Tibial nerve (tissue), 4 donors: ENCODE measurements around the gene APRT. TPM values are rescaled to one million over a fixed set of nuclear protein-coding genes. Genes with fewer than 3 reads are reported as not detected.

Experiments used
- DNase-seq, 2 donors: peaks; one replicate each; pipeline ENCODE4 v3.0.0-alpha.2; 2019; ENCODE audit warnings: low spot score in 2 of 2
- H3K27ac ChIP-seq, 4 donors: fragments of 200-600 bp; sonication (generic) in 3 of 4; one replicate each; pipeline ENCODE4 v1.5.1; 2017 to 2019; ENCODE audit warnings: mild to moderate bottlenecking in 1 of 4
- H3K27me3 ChIP-seq, 2 donors: fragments of 200-600 bp; sonication (generic) in 1 of 2; one replicate each; pipeline versions ENCODE4 v1.5.1 to v1.6.0; 2017 to 2019
- H3K36me3 ChIP-seq, 3 donors: fragments of 200-600 bp; sonication (generic); one replicate each; pipeline ENCODE4 v1.5.1; 2018 to 2019
- H3K4me1 ChIP-seq, 4 donors: fragments of 200-600 bp; sonication (generic) in 3 of 4; one replicate each; pipeline ENCODE4 v1.5.1; 2017 to 2019
- H3K4me3 ChIP-seq, 4 donors: fragments of 200-600 bp; sonication (generic) in 3 of 4; one replicate each; pipeline ENCODE4 v1.5.1; 2017 to 2019; ENCODE audit warnings: mild to moderate bottlenecking in 1 of 4, moderate library complexity in 1 of 4
- H3K9me3 ChIP-seq, 4 donors: fragments of 200-600 bp; sonication (generic) in 3 of 4; one replicate each; pipeline ENCODE4 v1.5.1; 2017 to 2019
- EP300 ChIP-seq, 2 donors: sonication (generic); formaldehyde crosslinking; IDR thresholded peaks; one replicate each; pipeline ENCODE4 v1.6.1; 2017; ENCODE audit warnings: antibody characterized with exemption in 2 of 2, mild to moderate bottlenecking in 1 of 2
- POLR2A ChIP-seq, 2 donors: fragments of 450-650 bp; IDR thresholded peaks; one replicate each; pipeline ENCODE4 v1.6.1; 2017; ENCODE audit warnings: antibody characterized with exemption in 2 of 2, mild to moderate bottlenecking in 2 of 2, moderate library complexity in 2 of 2
- WGBS, 2 donors: methylation state at CpG; one replicate each; pipeline ENCODE4 v1.1.5; 2018; 5-methylcytosine and 5-hydroxymethylcytosine counted together
- total RNA-seq, 4 donors: library from RNA; depleted of rRNA; stranded (reverse); fragments of >200 nt; gene quantifications; one replicate each; pipeline ENCODE4 v1.1.0, GENCODE V29; 2016
- TF ChIP-seq, protein P1 (sequence below), 5 experiments: fragments of 200-600 bp in 3 of 5; fragments of 450-650 bp in 2 of 5; sonication (generic) in 3 of 5; IDR thresholded peaks; one replicate each; pipeline ENCODE4 v1.5.1; 2016 to 2019; ENCODE audit warnings: antibody characterized with exemption in 5 of 5, mild to moderate bottlenecking in 3 of 5, moderate library complexity in 2 of 5

The APRT gene
- total RNA-seq, 4 donors from 2014 or later: 83.4 to 157 (median 106) TPM

DNA sequence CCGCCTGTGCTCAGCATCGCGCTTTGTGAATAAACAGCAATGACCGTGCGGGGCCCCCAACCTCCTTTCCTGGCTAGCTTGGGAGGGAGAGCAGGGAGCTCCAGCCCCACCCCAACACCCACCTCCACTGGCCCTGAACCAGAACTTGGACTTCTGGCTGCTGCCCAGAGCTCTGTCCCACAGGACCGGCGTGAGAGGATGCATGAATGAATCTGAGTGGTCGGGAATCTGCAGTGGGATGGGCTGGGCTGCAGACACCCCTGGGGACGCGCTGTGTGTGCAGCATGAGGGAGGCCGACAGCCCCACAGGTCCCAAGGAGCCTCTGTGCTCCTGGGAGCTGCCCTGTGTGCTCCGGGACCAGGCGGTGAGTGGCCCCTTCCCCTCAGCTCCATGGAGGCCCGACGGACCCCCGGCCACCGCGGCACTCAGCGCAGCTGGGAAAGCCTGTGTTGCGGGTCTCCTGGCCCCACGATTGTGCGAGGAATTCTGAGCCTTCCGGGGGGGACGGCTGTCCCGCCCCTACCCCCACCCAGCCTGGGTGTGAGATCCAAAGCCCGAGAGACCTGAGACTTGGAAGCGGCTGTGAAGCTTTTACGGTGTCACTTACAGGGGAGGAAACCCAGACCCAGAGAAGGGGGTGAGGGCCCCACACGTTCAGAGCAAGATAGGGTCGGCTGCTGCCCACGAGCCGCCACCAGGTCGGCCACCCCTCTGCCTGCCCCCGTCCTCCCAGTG lies 32.2 kb downstream of the APRT start:
- WGBS, 2 donors: 39 to 43% methylated on average over 22 to 34 of the region's 34 CpGs
- Histone ChIP-seq H3K27me3 (no peaks in the 10 kb centered on the region), H3K36me3 (no peaks in the 10 kb centered on the region), H3K9me3 (no peaks in the 10 kb centered on the region), H3K4me3 (no peak overlapping the region), H3K4me1 (peaks cover 0 to 92% (median 58%) of the 10 kb centered on the region in 4 donors), H3K27ac (peak overlapping the region in 3 of 4 donors; percentile 62 to 97 (median 96))
- DNase-seq: no peak
- TF ChIP-seq POLR2A (IDR thresholded peaks at IDR 0.05): no peak

DNA sequence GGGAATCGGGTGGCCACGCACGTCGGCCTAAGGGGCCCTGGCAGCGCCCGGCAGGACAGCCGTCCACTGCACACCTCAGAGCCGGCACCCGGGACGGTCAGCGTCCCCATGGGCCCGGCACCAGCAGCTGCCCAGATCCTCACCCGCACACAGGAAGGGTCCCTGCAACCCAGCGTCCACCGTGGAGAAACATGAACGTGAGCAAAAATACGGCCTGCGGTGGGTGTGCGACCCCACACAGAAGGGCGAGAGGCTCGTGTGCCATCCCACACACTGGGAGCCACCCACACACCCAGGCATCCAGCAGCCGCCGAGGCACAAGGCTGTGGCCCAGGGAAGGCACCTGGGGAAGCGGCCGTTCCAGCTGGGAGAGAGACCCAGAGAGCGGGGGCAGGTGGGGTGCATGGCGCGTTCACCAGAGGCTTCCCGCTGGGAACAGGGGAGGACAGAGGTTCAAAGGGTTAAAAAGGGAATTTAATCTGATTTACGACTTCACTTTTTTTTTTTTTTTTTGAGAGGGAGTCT lies 33.1 kb downstream of the APRT start:
- TF ChIP-seq EP300 (IDR thresholded peaks at IDR 0.05): no peak
- TF ChIP-seq, protein P1, sequence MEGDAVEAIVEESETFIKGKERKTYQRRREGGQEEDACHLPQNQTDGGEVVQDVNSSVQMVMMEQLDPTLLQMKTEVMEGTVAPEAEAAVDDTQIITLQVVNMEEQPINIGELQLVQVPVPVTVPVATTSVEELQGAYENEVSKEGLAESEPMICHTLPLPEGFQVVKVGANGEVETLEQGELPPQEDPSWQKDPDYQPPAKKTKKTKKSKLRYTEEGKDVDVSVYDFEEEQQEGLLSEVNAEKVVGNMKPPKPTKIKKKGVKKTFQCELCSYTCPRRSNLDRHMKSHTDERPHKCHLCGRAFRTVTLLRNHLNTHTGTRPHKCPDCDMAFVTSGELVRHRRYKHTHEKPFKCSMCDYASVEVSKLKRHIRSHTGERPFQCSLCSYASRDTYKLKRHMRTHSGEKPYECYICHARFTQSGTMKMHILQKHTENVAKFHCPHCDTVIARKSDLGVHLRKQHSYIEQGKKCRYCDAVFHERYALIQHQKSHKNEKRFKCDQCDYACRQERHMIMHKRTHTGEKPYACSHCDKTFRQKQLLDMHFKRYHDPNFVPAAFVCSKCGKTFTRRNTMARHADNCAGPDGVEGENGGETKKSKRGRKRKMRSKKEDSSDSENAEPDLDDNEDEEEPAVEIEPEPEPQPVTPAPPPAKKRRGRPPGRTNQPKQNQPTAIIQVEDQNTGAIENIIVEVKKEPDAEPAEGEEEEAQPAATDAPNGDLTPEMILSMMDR (IDR thresholded peaks at IDR 0.05): no peak
- TF ChIP-seq POLR2A (IDR thresholded peaks at IDR 0.05): no peak
- 68 to 74% methylated on average over 29 to 30 of the region's 30 CpGs for WGBS, 2 donors
- Histone ChIP-seq H3K9me3 (no peaks in the 10 kb centered on the region), H3K4me3 (no peak overlapping the region), H3K4me1 (peaks cover 0 to 95% (median 60%) of the 10 kb centered on the region in 4 donors), H3K27me3 (no peaks in the 10 kb centered on the region), H3K36me3 (no peaks in the 10 kb centered on the region), H3K27ac (peak overlapping the region in 2 of 4 donors; percentile 96 to 97)
- no peak for DNase-seq

DNA sequence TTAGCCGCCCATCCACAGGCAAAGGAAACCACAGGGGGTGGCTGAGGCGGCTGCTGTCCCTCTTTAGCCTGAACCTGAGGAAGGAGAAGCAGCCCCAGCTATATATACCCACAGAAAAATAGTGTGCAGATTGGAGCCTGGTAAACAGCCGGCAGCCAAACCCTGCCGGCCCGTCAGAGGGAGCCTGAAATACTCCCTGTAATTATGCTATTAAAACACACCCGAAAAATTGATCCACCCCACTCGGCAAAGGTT lies 33.5 kb downstream of the APRT start:
- Histone ChIP-seq H3K27ac (peak overlapping the region in 1 of 4 donors; percentile 97), H3K9me3 (no peaks in the 10 kb centered on the region), H3K4me1 (peaks cover 0 to 95% (median 61%) of the 10 kb centered on the region in 4 donors), H3K4me3 (no peak overlapping the region), H3K27me3 (no peaks in the 10 kb centered on the region), H3K36me3 (no peaks in the 10 kb centered on the region)
- no peak for DNase-seq
- 64 to 67% methylated on average over 7 of the region's 7 CpGs for WGBS, 2 donors
- TF ChIP-seq POLR2A (IDR thresholded peaks at IDR 0.05) (no peak), EP300 (IDR thresholded peaks at IDR 0.05) (no peak)
- TF ChIP-seq, protein P1 (IDR thresholded peaks at IDR 0.05): no peak

DNA sequence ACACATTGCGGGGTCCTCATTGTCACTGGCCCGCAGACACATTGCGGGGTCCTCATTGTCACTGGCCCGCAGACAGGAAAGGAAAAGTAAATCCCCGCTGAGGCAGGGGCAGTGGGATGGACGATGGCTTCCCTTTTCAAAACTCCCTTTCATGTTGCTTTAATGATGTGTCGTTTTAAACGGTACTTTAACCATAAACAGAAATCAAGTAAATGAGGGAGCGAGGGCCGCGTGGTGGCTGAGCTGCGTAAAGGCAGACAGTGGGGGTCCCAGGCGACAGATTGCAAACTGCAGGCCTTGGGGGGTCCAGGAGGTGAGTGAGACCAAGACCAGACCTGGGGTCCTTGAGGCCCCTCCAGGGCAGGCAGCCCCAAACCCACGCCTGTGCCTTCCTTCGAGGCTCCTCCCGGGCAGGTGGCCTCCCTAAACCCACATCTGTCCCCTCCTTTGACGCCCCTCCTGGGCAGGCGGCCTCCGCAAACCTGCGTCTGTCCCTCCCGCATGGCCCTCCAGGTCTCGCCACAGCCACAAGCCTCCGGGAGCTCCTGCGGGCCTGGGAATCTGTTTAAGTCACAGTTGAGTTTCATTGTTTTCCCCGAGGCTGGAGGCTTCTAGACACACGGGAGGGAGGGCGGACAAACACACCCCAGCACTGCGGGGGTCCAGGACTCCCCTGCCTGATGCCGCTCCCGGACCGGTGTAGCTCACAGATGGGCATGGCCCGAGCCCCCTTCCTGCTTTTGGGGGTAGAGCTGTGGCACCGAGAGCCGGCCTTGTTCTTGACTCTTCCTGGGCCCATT lies 34.1 kb downstream of the APRT start:
- Histone ChIP-seq H3K4me1 (peaks cover 0 to 95% (median 61%) of the 10 kb centered on the region in 4 donors), H3K9me3 (no peaks in the 10 kb centered on the region), H3K36me3 (no peaks in the 10 kb centered on the region), H3K4me3 (no peak overlapping the region), H3K27ac (peak overlapping the region in 1 of 4 donors; percentile 97), H3K27me3 (no peaks in the 10 kb centered on the region)
- 76 to 77% methylated on average over 32 to 34 of the region's 34 CpGs for WGBS, 2 donors
- TF ChIP-seq POLR2A (IDR thresholded peaks at IDR 0.05): no peak
- no peak for TF ChIP-seq EP300 (IDR thresholded peaks at IDR 0.05)
- TF ChIP-seq, protein P1 (IDR thresholded peaks at IDR 0.05): no peak
- no peak for DNase-seq

DNA sequence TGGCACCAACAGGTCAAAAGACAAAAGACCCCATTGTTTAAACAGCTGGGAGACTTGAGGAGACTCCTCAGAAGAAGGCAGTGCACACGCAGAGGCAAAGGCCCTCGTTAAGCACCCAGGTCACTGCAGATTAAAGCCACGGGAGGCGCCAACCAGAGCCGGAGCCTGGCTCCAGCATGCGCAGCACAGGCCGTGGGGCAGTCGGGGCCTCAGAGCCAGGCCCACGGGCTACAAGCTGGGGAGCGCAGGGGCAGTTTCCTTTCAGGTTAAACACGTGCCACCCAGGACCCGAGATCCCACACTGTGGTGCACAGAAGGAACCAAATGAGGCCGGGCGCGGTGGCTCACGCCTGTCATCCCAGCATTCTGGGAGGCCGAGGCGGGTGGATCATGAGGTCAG lies 35.9 kb downstream of the APRT start:
- no peak overlapping the region for H3K4me3 ChIP-seq

More for the DNA sequence above, 35.9 kb downstream of the APRT start:
- Histone ChIP-seq H3K4me1 (peaks cover 0 to 94% (median 55%) of the 10 kb centered on the region in 4 donors), H3K36me3 (no peaks in the 10 kb centered on the region), H3K27ac (no peak overlapping the region), H3K9me3 (no peaks in the 10 kb centered on the region), H3K27me3 (no peaks in the 10 kb centered on the region)
- DNase-seq: no peak
- 81 to 86% methylated on average over 16 to 18 of the region's 18 CpGs for WGBS, 2 donors
- TF ChIP-seq POLR2A (IDR thresholded peaks at IDR 0.05) (no peak), EP300 (IDR thresholded peaks at IDR 0.05) (no peak)
- TF ChIP-seq, protein P1 (IDR thresholded peaks at IDR 0.05): no peak
